GM21786 (cell line): ENCODE results near the gene TOM1L1.

ENCODE experiments used
- ATAC-seq: cut with Tn5 transposase; IDR thresholded peaks from one replicate; pipeline ENCODE4 v1.9.1; 2021; ENCODE audit not compliant: unreplicated experiment

TOM1L1 gene

GRCh38 chr17:54990118-54990517 is 89.5 kb downstream of the TOM1L1 start:
- ATAC-seq = no peak

DNA sequence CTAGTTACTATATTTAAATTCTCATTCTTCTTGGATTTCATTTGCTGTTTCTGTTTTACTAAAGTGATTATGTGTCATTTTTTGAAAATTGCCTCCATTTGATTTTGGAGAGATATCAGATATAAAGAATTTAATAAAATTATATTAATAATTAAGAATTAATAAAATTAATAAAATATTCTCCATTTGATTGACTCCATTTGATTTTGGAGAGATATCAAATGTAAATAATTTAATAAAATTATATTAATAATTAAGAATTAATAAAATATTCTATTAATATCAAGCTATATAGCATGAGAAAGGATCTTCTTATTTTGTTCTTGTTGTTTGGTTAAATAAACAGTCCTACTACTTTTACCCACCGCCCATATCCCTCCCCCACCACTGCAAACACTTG is 90.9 kb downstream of the TOM1L1 start:
- ATAC-seq = no peak

- ATAC-seq = no peak
Measured at GRCh38 chr17:54992797-54993639, 92.4 kb downstream of the TOM1L1 start.

DNA sequence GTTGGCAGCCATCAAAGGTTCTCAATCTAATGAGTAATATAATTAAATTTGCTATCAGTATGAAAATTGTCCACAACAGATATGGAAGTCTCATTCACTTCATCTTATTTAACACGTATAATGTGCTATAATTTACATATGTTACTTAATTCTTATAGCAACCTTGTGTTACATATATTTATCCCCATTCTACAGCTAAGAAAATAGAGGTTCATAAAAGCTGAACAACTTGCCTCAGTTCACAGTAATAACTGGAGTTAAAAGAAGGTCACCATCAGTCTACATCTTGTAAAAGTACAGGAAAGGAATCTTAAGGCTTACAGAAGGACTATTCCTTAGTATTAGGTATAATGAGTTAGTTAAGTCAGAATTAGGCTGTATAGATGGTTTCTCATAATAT is 95.8 kb downstream of the TOM1L1 start:
- no peak for ATAC-seq

DNA sequence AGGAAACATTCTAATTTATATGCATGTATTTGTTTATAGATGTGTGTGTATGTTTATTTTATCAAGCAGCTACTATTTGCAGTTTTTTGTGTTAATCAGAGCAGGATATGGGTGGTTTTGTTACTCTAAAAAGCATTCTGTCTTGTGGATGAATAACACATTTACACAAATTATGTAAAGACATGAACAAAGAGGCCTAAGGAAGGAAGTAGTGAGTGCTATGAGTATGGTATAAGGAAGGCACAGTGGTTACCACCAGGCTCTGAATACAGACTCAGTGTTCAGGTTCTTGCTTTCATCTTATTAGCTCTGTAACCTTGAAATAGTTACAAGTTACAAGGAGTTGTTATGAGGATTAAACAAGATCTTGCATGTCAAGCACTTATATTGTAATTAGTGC is 101.8 kb downstream of the TOM1L1 start:
- ATAC-seq = no peak

DNA sequence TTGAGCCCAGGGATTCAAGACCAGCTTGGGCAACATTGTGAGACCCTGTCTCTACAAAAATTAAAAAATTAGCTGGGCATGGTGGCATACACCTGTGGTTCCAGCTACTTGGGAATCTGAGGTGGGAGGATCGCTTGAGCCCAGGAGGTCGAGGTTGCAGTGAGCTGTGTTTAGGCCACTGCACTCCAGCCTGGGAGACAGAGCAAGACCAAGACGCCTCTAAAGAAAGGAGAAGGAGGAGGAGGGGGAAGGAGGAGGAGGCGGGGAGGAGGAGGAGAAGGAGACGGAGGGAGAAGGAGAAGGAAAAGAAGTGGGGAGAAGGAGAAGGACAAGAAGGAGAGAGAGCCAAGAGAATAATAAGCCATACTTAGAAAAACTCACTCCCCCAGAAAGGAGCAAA is 103.8 kb downstream of the TOM1L1 start:
- ATAC-seq = no peak

- ATAC-seq = no peak
Measured at GRCh38 chr17:55005520-55005919, 104.9 kb downstream of the TOM1L1 start.
